Panc1 (cell line): ENCODE measurements around the gene EPHA3. TPM values are rescaled to one million over a fixed set of nuclear protein-coding genes. Genes with fewer than 3 reads are reported as not detected.

ENCODE experiments used
- ATAC-seq: fragments of 200-7000 bp; cut with Tn5 transposase; 2 replicates; pipeline ENCODE4 v1.9.1; 2020; ENCODE audit warnings: mild to moderate bottlenecking, moderate library complexity
- BruUV-seq: library from RNA; stranded (reverse); fragments of 400-500 nt; replicated peaks from 2 replicates; lab custom pipeline; 2021; lab: Mats Ljungman, UMichigan
- CTCF ChIA-PET: fragments of 300-600 bp; sonication (Branson Sonifier 250); formaldehyde crosslinking; loops from one replicate; lab custom pipeline; 2022; ENCODE audit warnings: antibody characterized with exemption; lab: Charles Lee
- POLR2A ChIA-PET: fragments of 300-600 bp; sonication (Branson Sonifier 250); formaldehyde crosslinking; loops from one replicate; lab custom pipeline; 2022; ENCODE audit warnings: antibody characterized with exemption; lab: Charles Lee
- DNase-seq: peaks from one replicate; pipeline ENCODE4 v3.0.0-alpha.2; 2010; ENCODE audit warnings: low read depth, low spot score
- H3K27ac ChIP-seq: 2 replicates; pipeline ENCODE4 v1.5.1; 2011; ENCODE audit warnings: mild to moderate bottlenecking, low read length, inconsistent platforms
- H3K27me3 ChIP-seq: fragments of 200-500 bp; sonication (Bioruptor generic); 2 replicates; pipeline ENCODE4 v1.6.0; 2014; ENCODE audit warnings: low read length, inconsistent platforms; ENCODE audit not compliant: control insufficient read depth, insufficient read depth
- H3K36me3 ChIP-seq: fragments of 200-500 bp; sonication (Bioruptor generic); 2 replicates; pipeline ENCODE4 v1.5.1; 2014; ENCODE audit warnings: inconsistent platforms, mild to moderate bottlenecking, low read length, moderate library complexity; ENCODE audit not compliant: control insufficient read depth, insufficient read depth
- H3K4me1 ChIP-seq: 2 replicates; pipeline ENCODE4 v1.5.1; 2011; ENCODE audit warnings: inconsistent platforms, mild to moderate bottlenecking, low read length, moderate library complexity; ENCODE audit not compliant: control insufficient read depth, insufficient read depth
- H3K4me3 ChIP-seq, 2 experiments: 2 replicates each; pipeline ENCODE4 v1.5.1; 2011 to 2012; ENCODE audit warnings: low read depth in 2 of 2, low read length in 2 of 2, mild to moderate bottlenecking in 2 of 2, inconsistent platforms in 1 of 2, moderate library complexity in 1 of 2
- H3K9me3 ChIP-seq: fragments of 200-500 bp; sonication (Bioruptor generic); 2 replicates; pipeline ENCODE4 v1.5.1; 2014; ENCODE audit warnings: low read depth, mild to moderate bottlenecking, inconsistent platforms, low read length, moderate library complexity; ENCODE audit not compliant: control insufficient read depth, insufficient read depth
- CTCF ChIP-seq: fragments of 450-650 bp; IDR thresholded peaks from 2 replicates; pipeline ENCODE4 v1.5.1; 2017; ENCODE audit warnings: mild to moderate bottlenecking
- POLR2AphosphoS5 ChIP-seq: IDR thresholded peaks from 2 replicates; pipeline ENCODE4 v1.6.1; 2012; ENCODE audit warnings: mild to moderate bottlenecking, low read depth, low read length, moderate library complexity
- REST ChIP-seq, 2 experiments: IDR thresholded peaks; 2 replicates each; pipeline ENCODE4 v1.6.1; 2011 to 2012; ENCODE audit warnings: low read depth in 2 of 2, control low read depth in 1 of 2, low read length in 1 of 2, mild to moderate bottlenecking in 1 of 2, moderate library complexity in 1 of 2; ENCODE audit not compliant: insufficient read depth in 1 of 2
- SIN3A ChIP-seq: IDR thresholded peaks from 2 replicates; pipeline ENCODE4 v1.6.1; 2012; ENCODE audit warnings: low read depth, mild to moderate bottlenecking, low read length, moderate library complexity, borderline replicate concordance; ENCODE audit not compliant: insufficient read depth
- TCF7L2 ChIP-seq: IDR thresholded peaks from 2 replicates; pipeline ENCODE4 v1.6.1; 2011; ENCODE audit warnings: mild to moderate bottlenecking, low read depth, low read length, inconsistent platforms
- in situ Hi-C: cut with HindIII; loops from 2 replicates; pipeline ENCODE4 v1.10.0; 2016; ENCODE audit warnings: low sequenced_read_pairs, low pct_unique_long_range_greater_than_20kb
- intact Hi-C: fragments of 100-400 bp; cut with micrococcal nuclease; formaldehyde crosslinking; loops from one replicate; pipeline ENCODE4 v1.10.0; 2022; ENCODE audit not compliant: unreplicated experiment
- total RNA-seq: library from RNA; stranded (reverse); gene quantifications from one replicate; pipeline ENCODE4 v1.2.1, GENCODE V29; 2021; ENCODE audit not compliant: unreplicated experiment

Gene EPHA3
- total RNA-seq, 1 experiment from 2014 or later: 0.05 TPM

- ATAC-seq (no peak), DNase-seq (no peak)
- no peak overlapping the region for H3K27ac ChIP-seq
- ChIA-PET POLR2A (no interaction called here), CTCF (no interaction called here)
- intact Hi-C loops: no loop called here
- in situ Hi-C loops: no loop called here
- no TSS peak for BruUV-seq
- no peaks in the 10 kb centered on the region for H3K27me3 ChIP-seq
- H3K9me3 ChIP-seq: no peaks in the 10 kb centered on the region
- H3K4me3 ChIP-seq: no peak overlapping the region
- H3K4me1 ChIP-seq: no peaks in the 10 kb centered on the region
- no peaks in the 10 kb centered on the region for H3K36me3 ChIP-seq
- TF ChIP-seq POLR2AphosphoS5 (no peak), SIN3A (no peak), TCF7L2 (no peak), REST (IDR thresholded peaks at IDR 0.05; ENCODE audit: insufficient read depth in 1 of 2, low read depth in 2 of 2, low read length in 1 of 2) (no peak), CTCF (no peak)
Observed at GRCh38 chr3:89144080-89144479, 36.7 kb downstream of the EPHA3 start.

GRCh38 chr3:89145995-89146394, 38.6 kb downstream of the EPHA3 start:
- H3K36me3 ChIP-seq: no peaks in the 10 kb centered on the region
- POLR2A ChIA-PET: no interaction called here
- H3K27me3 ChIP-seq: no peaks in the 10 kb centered on the region
- H3K4me1 ChIP-seq: no peaks in the 10 kb centered on the region
- no peaks in the 10 kb centered on the region for H3K9me3 ChIP-seq
- BruUV-seq: no TSS peak
- TF ChIP-seq POLR2AphosphoS5: no peak
- TF ChIP-seq CTCF: no peak
- TF ChIP-seq TCF7L2: no peak
- TF ChIP-seq REST (IDR thresholded peaks at IDR 0.05; ENCODE audit: insufficient read depth in 1 of 2, low read depth in 2 of 2, low read length in 1 of 2): no peak
- H3K4me3 ChIP-seq: no peak overlapping the region
- ATAC-seq: no peak
- intact Hi-C loops: no loop called here
- no peak overlapping the region for H3K27ac ChIP-seq
- in situ Hi-C loops: no loop called here
- CTCF ChIA-PET: no interaction called here
- DNase-seq: no peak
